Hepatocyte (in vitro differentiated cells): ENCODE data around the gene CNIH3. TPM values are rescaled to one million over a fixed set of nuclear protein-coding genes. Genes with fewer than 3 reads are reported as not detected.

Experiments
- DNase-seq: peaks from one replicate; pipeline ENCODE4 v3.0.0-alpha.2; 2016; ENCODE audit warnings: low spot score
- H2AFZ ChIP-seq: fragments of 200-600 bp; sonication (generic); 2 replicates; pipeline ENCODE4 v1.6.0; 2016; ENCODE audit warnings: antibody characterized with exemption, mild to moderate bottlenecking
- H3K27ac ChIP-seq: fragments of 200-600 bp; sonication (generic); 2 replicates; pipeline ENCODE4 v1.5.1; 2016; ENCODE audit warnings: mild to moderate bottlenecking
- H3K27me3 ChIP-seq: fragments of 200-600 bp; sonication (generic); 2 replicates; pipeline ENCODE4 v1.6.1; 2016
- H3K36me3 ChIP-seq: fragments of 200-600 bp; sonication (generic); replicated peaks from 2 replicates; pipeline ENCODE4 v1.5.1; 2016; ENCODE audit warnings: low read depth; ENCODE audit not compliant: insufficient read depth
- H3K4me1 ChIP-seq: fragments of 200-600 bp; sonication (generic); 2 replicates; pipeline ENCODE4 v1.5.1; 2016; ENCODE audit warnings: mild to moderate bottlenecking, moderate library complexity; ENCODE audit not compliant: insufficient read depth
- H3K4me2 ChIP-seq: fragments of 200-600 bp; sonication (generic); 2 replicates; pipeline ENCODE4 v1.6.0; 2016
- H3K4me3 ChIP-seq: fragments of 200-600 bp; sonication (generic); 2 replicates; pipeline ENCODE4 v1.5.1; 2016; ENCODE audit warnings: mild to moderate bottlenecking
- H3K79me2 ChIP-seq: fragments of 200-600 bp; sonication (generic); 2 replicates; pipeline ENCODE4 v1.6.0; 2017; ENCODE audit warnings: mild to moderate bottlenecking
- H3K9me2 ChIP-seq: fragments of 200-600 bp; sonication (generic); replicated peaks from 2 replicates; pipeline ENCODE4 v1.6.0; 2017; ENCODE audit warnings: mild to moderate bottlenecking; ENCODE audit not compliant: insufficient read depth
- H3K9me3 ChIP-seq: fragments of 200-600 bp; sonication (generic); 2 replicates; pipeline ENCODE4 v1.5.1; 2016; ENCODE audit warnings: low read depth, mild to moderate bottlenecking
- H4K20me1 ChIP-seq: fragments of 200-600 bp; sonication (generic); 2 replicates; pipeline ENCODE4 v1.6.0; 2016; ENCODE audit warnings: mild to moderate bottlenecking; ENCODE audit not compliant: insufficient read depth, poor library complexity, severe bottlenecking
- EZH2 ChIP-seq: fragments of 200-600 bp; sonication (generic); IDR thresholded peaks from 2 replicates; pipeline ENCODE4 v1.6.1; 2016; ENCODE audit warnings: antibody characterized with exemption, mild to moderate bottlenecking, borderline replicate concordance
- EZH2phosphoT487 ChIP-seq: fragments of 200-600 bp; sonication (generic); IDR thresholded peaks from one replicate; pipeline ENCODE4 v1.6.1; 2018; ENCODE audit warnings: antibody characterized with exemption, mild to moderate bottlenecking, low read depth, moderate library complexity; ENCODE audit not compliant: unreplicated experiment, severe bottlenecking
- WGBS: methylation state at CpG from one replicate; pipeline ENCODE4 v1.1.6; 2016; ENCODE audit warnings: low lambda C conversion rate; ENCODE audit errors: missing lambda C conversion rate; 5-methylcytosine and 5-hydroxymethylcytosine counted together
- polyA plus RNA-seq: library from polyadenylated mRNA; unstranded; fragments of >200 nt; fragmentation: Nextera tagmentation; extraction: Ambion mirVana; gene quantifications from 2 replicates; pipeline ENCODE4 v1.2.1, GENCODE V29; 2016
- total RNA-seq: library from RNA; depleted of rRNA; stranded (reverse); fragments of >200 nt; gene quantifications from 2 replicates; pipeline ENCODE4 v1.2.3, GENCODE V29; 2014
- TF ChIP-seq, protein P1 (sequence below): fragments of 200-600 bp; sonication (generic); IDR thresholded peaks from 2 replicates; pipeline ENCODE4 v1.5.1; 2016; ENCODE audit warnings: antibody characterized with exemption, mild to moderate bottlenecking; ENCODE audit not compliant: poor library complexity

Gene CNIH3
- total and polyA plus RNA-seq, 2 experiments from 2014 or later: 2.8 to 3.5 TPM

DNA sequence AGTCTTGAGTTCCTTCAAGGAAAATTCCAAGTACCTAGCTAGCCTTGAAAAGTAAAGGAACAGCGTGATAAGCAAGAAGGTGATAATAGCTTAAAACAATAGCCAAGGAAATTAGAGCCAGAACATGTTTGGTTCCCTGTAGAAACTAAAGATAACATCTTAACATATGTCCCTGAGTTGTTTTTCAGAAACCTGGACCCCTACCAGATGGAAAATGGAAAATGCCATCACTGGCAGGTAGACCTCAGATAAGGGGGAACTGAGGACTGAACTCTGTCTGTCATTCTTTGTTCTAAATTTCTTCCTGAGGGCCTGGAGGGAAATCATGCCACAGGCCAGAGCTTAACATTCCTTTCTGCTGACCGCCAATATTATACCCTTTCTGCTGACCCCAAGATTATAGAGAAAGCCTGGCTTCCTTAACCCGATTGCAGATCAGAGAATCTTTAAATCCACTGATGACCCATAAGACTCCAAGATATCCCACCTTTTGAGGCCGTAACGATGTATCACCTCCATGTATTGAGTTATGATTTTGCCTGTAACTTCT, 23.4 kb downstream of the CNIH3 start:
- DNase-seq: no peak
- H3K9me2 ChIP-seq: no peaks in the 10 kb centered on the region
- H3K9me3 ChIP-seq: no peaks in the 10 kb centered on the region
- WGBS: 47% methylated on average over 5 of the region's 5 CpGs
- H2AFZ ChIP-seq: no peak overlapping the region
- no peaks in the 10 kb centered on the region for H3K36me3 ChIP-seq
- H3K4me1 ChIP-seq: peaks cover 12% of the 10 kb centered on the region
- H4K20me1 ChIP-seq: no peaks in the 10 kb centered on the region
- no peaks in the 10 kb centered on the region for H3K27me3 ChIP-seq
- no peak overlapping the region for H3K4me3 ChIP-seq
- H3K27ac ChIP-seq: no peak overlapping the region
- TF ChIP-seq EZH2phosphoT487 (no peak), EZH2 (no peak)
- TF ChIP-seq, protein P1, sequence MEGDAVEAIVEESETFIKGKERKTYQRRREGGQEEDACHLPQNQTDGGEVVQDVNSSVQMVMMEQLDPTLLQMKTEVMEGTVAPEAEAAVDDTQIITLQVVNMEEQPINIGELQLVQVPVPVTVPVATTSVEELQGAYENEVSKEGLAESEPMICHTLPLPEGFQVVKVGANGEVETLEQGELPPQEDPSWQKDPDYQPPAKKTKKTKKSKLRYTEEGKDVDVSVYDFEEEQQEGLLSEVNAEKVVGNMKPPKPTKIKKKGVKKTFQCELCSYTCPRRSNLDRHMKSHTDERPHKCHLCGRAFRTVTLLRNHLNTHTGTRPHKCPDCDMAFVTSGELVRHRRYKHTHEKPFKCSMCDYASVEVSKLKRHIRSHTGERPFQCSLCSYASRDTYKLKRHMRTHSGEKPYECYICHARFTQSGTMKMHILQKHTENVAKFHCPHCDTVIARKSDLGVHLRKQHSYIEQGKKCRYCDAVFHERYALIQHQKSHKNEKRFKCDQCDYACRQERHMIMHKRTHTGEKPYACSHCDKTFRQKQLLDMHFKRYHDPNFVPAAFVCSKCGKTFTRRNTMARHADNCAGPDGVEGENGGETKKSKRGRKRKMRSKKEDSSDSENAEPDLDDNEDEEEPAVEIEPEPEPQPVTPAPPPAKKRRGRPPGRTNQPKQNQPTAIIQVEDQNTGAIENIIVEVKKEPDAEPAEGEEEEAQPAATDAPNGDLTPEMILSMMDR: no peak
- H3K4me2 ChIP-seq: no peak overlapping the region
- no peaks in the 10 kb centered on the region for H3K79me2 ChIP-seq

DNA sequence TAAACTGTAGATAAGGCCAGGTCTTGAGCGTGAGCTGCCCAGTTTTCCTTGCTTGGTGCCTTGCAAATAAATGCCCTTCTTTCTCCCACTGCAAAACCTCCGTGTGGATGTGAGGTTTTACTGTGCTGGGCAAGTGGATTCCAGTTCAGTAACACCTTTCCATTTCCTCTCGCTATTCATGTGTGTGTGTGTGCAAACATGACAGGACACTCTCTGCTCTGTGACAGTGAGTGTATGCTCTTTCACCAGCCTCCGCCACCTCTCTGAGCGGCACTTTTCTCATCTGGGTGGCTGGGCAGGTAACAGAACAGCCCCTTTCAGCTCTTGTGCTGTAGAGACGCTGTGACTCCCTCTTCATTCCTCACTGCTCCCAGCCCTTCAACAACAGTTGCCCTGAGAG, 23.9 kb downstream of the CNIH3 start:
- no peaks in the 10 kb centered on the region for H4K20me1 ChIP-seq
- H3K4me1 ChIP-seq: peaks cover 12% of the 10 kb centered on the region
- H3K36me3 ChIP-seq: no peaks in the 10 kb centered on the region
- no peak overlapping the region for H3K27ac ChIP-seq
- no peaks in the 10 kb centered on the region for H3K27me3 ChIP-seq
- no peaks in the 10 kb centered on the region for H3K9me3 ChIP-seq
- DNase-seq: no peak
- no peak overlapping the region for H3K4me2 ChIP-seq
- TF ChIP-seq EZH2phosphoT487 (no peak), EZH2 (no peak)
- TF ChIP-seq, protein P1: no peak
- H2AFZ ChIP-seq: no peak overlapping the region
- H3K79me2 ChIP-seq: no peaks in the 10 kb centered on the region
- no peaks in the 10 kb centered on the region for H3K9me2 ChIP-seq
- WGBS: 62% methylated on average over 6 of the region's 6 CpGs
- H3K4me3 ChIP-seq: no peak overlapping the region

DNA sequence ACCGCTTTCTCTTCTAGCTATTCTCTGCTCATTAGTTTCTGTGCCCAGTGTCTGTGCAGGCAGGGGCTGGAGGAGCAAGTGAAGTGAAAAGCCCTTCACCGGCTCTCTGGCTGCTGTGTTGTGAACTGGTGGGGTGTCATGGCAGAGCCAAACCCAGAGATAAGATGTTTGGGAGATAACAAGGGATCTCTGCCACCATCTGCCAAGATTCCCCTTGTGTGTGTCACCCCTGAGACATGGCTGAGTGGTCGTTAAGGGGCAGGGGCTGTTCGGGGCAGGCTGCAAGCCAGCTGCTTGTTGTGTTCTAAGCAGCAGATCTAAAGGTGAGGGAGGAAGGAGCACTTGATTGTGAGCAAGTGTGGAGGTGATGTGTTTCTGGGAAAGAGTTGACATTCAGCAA, 24.5 kb downstream of the CNIH3 start:
- H4K20me1 ChIP-seq: no peaks in the 10 kb centered on the region
- TF ChIP-seq, protein P1: no peak
- no peak for TF ChIP-seq EZH2
- TF ChIP-seq EZH2phosphoT487: no peak
- 62% methylated on average over 4 of the region's 4 CpGs for WGBS
- H3K4me3 ChIP-seq: no peak overlapping the region
- H3K9me2 ChIP-seq: no peaks in the 10 kb centered on the region
- no peak overlapping the region for H3K27ac ChIP-seq
- H3K79me2 ChIP-seq: no peaks in the 10 kb centered on the region
- H3K27me3 ChIP-seq: no peaks in the 10 kb centered on the region
- no peak overlapping the region for H2AFZ ChIP-seq
- no peaks in the 10 kb centered on the region for H3K9me3 ChIP-seq
- H3K36me3 ChIP-seq: no peaks in the 10 kb centered on the region
- H3K4me2 ChIP-seq: no peak overlapping the region
- H3K4me1 ChIP-seq: peaks cover 12% of the 10 kb centered on the region
- DNase-seq: no peak
